HEK293 (cell line): ENCODE results near the gene CABCOCO1.
A peak's percentile ranks its signal among the peaks of the same experiment; 100 is the strongest.

Experiments
- BCL11A ChIP-seq: fragments of 450-650 bp; formaldehyde crosslinking; IDR thresholded peaks from 2 replicates; pipeline ENCODE4 v1.5.1; 2016; ENCODE audit warnings: low read depth, missing biosample characterization, missing genetic modification characterization
- BCL11B ChIP-seq: fragments of 450-650 bp; formaldehyde crosslinking; IDR thresholded peaks from 2 replicates; pipeline ENCODE4 v1.5.1; 2016; ENCODE audit warnings: low read depth, missing biosample characterization, missing genetic modification characterization
- GLIS1 ChIP-seq: fragments of 450-650 bp; formaldehyde crosslinking; IDR thresholded peaks from 2 replicates; pipeline ENCODE4 v1.5.1; 2016; ENCODE audit warnings: missing biosample characterization, missing genetic modification characterization
- GLIS2 ChIP-seq: fragments of 450-650 bp; formaldehyde crosslinking; IDR thresholded peaks from 2 replicates; pipeline ENCODE4 v1.5.1; 2016; ENCODE audit warnings: missing biosample characterization, missing genetic modification characterization
- IKZF3 ChIP-seq: fragments of 450-650 bp; IDR thresholded peaks from 2 replicates; pipeline ENCODE4 v1.5.0; 2018; ENCODE audit warnings: missing biosample characterization, mild to moderate bottlenecking, missing genetic modification characterization, moderate library complexity
- KLF16 ChIP-seq: fragments of 450-650 bp; formaldehyde crosslinking; IDR thresholded peaks from 2 replicates; pipeline ENCODE4 v1.5.1; 2017; ENCODE audit warnings: missing biosample characterization, missing genetic modification characterization
- RBAK ChIP-seq: fragments of 450-650 bp; formaldehyde crosslinking; IDR thresholded peaks from 2 replicates; pipeline ENCODE4 v1.5.1; 2016; ENCODE audit warnings: missing biosample characterization, missing genetic modification characterization
- SCRT2 ChIP-seq: fragments of 450-650 bp; formaldehyde crosslinking; IDR thresholded peaks from 2 replicates; pipeline ENCODE4 v1.5.1; 2016; ENCODE audit warnings: missing biosample characterization, missing genetic modification characterization
- SP7 ChIP-seq: fragments of 450-650 bp; formaldehyde crosslinking; IDR thresholded peaks from 2 replicates; pipeline ENCODE4 v1.5.1; 2016; ENCODE audit warnings: missing biosample characterization, missing genetic modification characterization
- ZBTB17 ChIP-seq: fragments of 450-650 bp; formaldehyde crosslinking; IDR thresholded peaks from 2 replicates; pipeline ENCODE4 v1.5.1; 2016; ENCODE audit warnings: missing biosample characterization, missing genetic modification characterization
- ZBTB21 ChIP-seq: fragments of 450-650 bp; formaldehyde crosslinking; IDR thresholded peaks from 2 replicates; pipeline ENCODE4 v1.5.1; 2017; ENCODE audit warnings: missing biosample characterization, missing genetic modification characterization
- ZBTB7A ChIP-seq: fragments of 450-650 bp; formaldehyde crosslinking; IDR thresholded peaks from 2 replicates; pipeline ENCODE4 v1.5.1; 2016; ENCODE audit warnings: low read depth, missing biosample characterization, missing genetic modification characterization
- ZFP69B ChIP-seq: fragments of 450-650 bp; formaldehyde crosslinking; IDR thresholded peaks from 2 replicates; pipeline ENCODE4 v1.5.1; 2016; ENCODE audit warnings: missing biosample characterization, missing genetic modification characterization
- ZIC2 ChIP-seq: fragments of 450-650 bp; formaldehyde crosslinking; IDR thresholded peaks from 2 replicates; pipeline ENCODE4 v1.5.1; 2016; ENCODE audit warnings: missing biosample characterization, missing genetic modification characterization
- ZNF157 ChIP-seq: fragments of 450-650 bp; formaldehyde crosslinking; IDR thresholded peaks from 2 replicates; pipeline ENCODE4 v1.5.1; 2016; ENCODE audit warnings: missing biosample characterization, missing genetic modification characterization
- ZNF2 ChIP-seq: fragments of 450-650 bp; formaldehyde crosslinking; IDR thresholded peaks from 2 replicates; pipeline ENCODE4 v1.5.1; 2016; ENCODE audit warnings: missing biosample characterization, missing genetic modification characterization
- ZNF202 ChIP-seq: fragments of 450-650 bp; formaldehyde crosslinking; IDR thresholded peaks from 2 replicates; pipeline ENCODE4 v1.5.1; 2016; ENCODE audit warnings: missing biosample characterization, missing genetic modification characterization, borderline replicate concordance
- ZNF24 ChIP-seq: fragments of 450-650 bp; formaldehyde crosslinking; IDR thresholded peaks from 2 replicates; pipeline ENCODE4 v1.5.1; 2016; ENCODE audit warnings: missing biosample characterization, missing genetic modification characterization
- ZNF248 ChIP-seq: fragments of 450-650 bp; formaldehyde crosslinking; IDR thresholded peaks from 2 replicates; pipeline ENCODE4 v1.5.1; 2017; ENCODE audit warnings: missing biosample characterization, missing genetic modification characterization
- ZNF324 ChIP-seq: fragments of 450-650 bp; formaldehyde crosslinking; IDR thresholded peaks from 2 replicates; pipeline ENCODE4 v1.5.1; 2016; ENCODE audit warnings: missing biosample characterization, missing genetic modification characterization
- ZNF391 ChIP-seq: fragments of 450-650 bp; formaldehyde crosslinking; IDR thresholded peaks from 2 replicates; pipeline ENCODE4 v1.5.1; 2016; ENCODE audit warnings: low read depth, missing biosample characterization, missing genetic modification characterization, borderline replicate concordance
- ZNF558 ChIP-seq: fragments of 450-650 bp; formaldehyde crosslinking; IDR thresholded peaks from 2 replicates; pipeline ENCODE4 v1.5.1; 2016; ENCODE audit warnings: missing biosample characterization, missing genetic modification characterization
- ZNF571 ChIP-seq: fragments of 450-650 bp; formaldehyde crosslinking; IDR thresholded peaks from 2 replicates; pipeline ENCODE4 v1.5.0; 2017; ENCODE audit warnings: missing biosample characterization, missing genetic modification characterization
- ZNF660 ChIP-seq: fragments of 450-650 bp; IDR thresholded peaks from 2 replicates; pipeline ENCODE4 v1.5.1; 2018; ENCODE audit warnings: missing biosample characterization, mild to moderate bottlenecking, missing genetic modification characterization
- ZNF707 ChIP-seq: fragments of 450-650 bp; formaldehyde crosslinking; IDR thresholded peaks from 2 replicates; pipeline ENCODE4 v1.5.1; 2016; ENCODE audit warnings: missing biosample characterization, missing genetic modification characterization
- ZNF776 ChIP-seq: fragments of 450-650 bp; formaldehyde crosslinking; IDR thresholded peaks from 2 replicates; pipeline ENCODE4 v1.5.0; 2017; ENCODE audit warnings: missing biosample characterization, missing genetic modification characterization, borderline replicate concordance
- ZNF791 ChIP-seq: fragments of 450-650 bp; formaldehyde crosslinking; IDR thresholded peaks from 2 replicates; pipeline ENCODE4 v1.5.1; 2016; ENCODE audit warnings: missing biosample characterization, missing genetic modification characterization
- ZNF843 ChIP-seq: fragments of 450-650 bp; formaldehyde crosslinking; IDR thresholded peaks from 2 replicates; pipeline ENCODE4 v1.5.1; 2016; ENCODE audit warnings: missing biosample characterization, missing genetic modification characterization
- TF ChIP-seq, protein P1 (sequence below): fragments of 450-650 bp; formaldehyde crosslinking; IDR thresholded peaks from 2 replicates; pipeline ENCODE4 v1.5.1; 2017; ENCODE audit warnings: missing biosample characterization, missing genetic modification characterization
- TF ChIP-seq, protein P2 (sequence below): fragments of 450-650 bp; formaldehyde crosslinking; IDR thresholded peaks from 2 replicates; pipeline ENCODE4 v1.5.1; 2016; ENCODE audit warnings: missing biosample characterization, missing genetic modification characterization
- TF ChIP-seq, protein P3 (sequence below): fragments of 450-650 bp; formaldehyde crosslinking; IDR thresholded peaks from 2 replicates; pipeline ENCODE4 v1.5.1; 2016; ENCODE audit warnings: missing biosample characterization, missing genetic modification characterization
- TF ChIP-seq, protein P4 (sequence below): fragments of 450-650 bp; formaldehyde crosslinking; IDR thresholded peaks from 2 replicates; pipeline ENCODE4 v1.5.1; 2016; ENCODE audit warnings: missing biosample characterization, missing genetic modification characterization
- TF ChIP-seq, protein P5 (sequence below): fragments of 450-650 bp; formaldehyde crosslinking; IDR thresholded peaks from 2 replicates; pipeline ENCODE4 v1.5.1; 2017; ENCODE audit warnings: missing biosample characterization, missing genetic modification characterization
- TF ChIP-seq, protein P6 (sequence below): fragments of 450-650 bp; formaldehyde crosslinking; IDR thresholded peaks from 2 replicates; pipeline ENCODE4 v1.5.1; 2017; ENCODE audit warnings: missing biosample characterization, missing genetic modification characterization

Gene CABCOCO1

DNA sequence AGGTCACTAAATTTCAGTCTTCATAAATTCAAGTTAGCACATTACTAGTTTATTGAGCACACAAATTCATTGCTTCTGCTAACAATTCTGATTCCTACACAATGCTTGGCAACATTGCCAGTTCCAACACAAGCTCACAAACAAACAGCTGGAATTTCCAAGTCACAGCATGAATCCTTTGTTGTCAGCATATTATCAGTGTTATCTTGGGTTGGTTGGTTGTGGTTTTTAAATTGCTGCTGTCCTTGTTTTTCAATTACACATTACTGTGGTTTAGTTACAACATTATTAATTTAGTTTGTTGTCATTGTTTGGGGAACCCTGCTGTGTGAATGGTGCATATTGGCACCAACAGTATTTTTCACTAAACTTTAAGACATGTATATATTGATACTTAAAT is 152.8 kb downstream of the CABCOCO1 start (continued):
- TF ChIP-seq GLIS1 (tag by site-specific recombination) (no peak), KLF16 (no peak), ZNF660 (tag by site-specific recombination) (no peak), ZNF571 (no peak), ZNF24 (tag by site-specific recombination) (no peak), ZBTB7A (peak; percentile 85; the same call in 1 of the 2 replicates), RBAK (tag by site-specific recombination) (no peak), ZNF776 (0 out of 2 replicates have a peak, but pooled peaks have one; percentile 50), ZNF248 (tag by site-specific recombination) (no peak), ZNF324 (tag by site-specific recombination) (no peak), BCL11B (tag by site-specific recombination) (peak; percentile 79; the same call in 1 of the 2 replicates), ZBTB17 (0 out of 2 replicates have a peak, but pooled peaks have one; percentile 18), ZNF558 (tag by site-specific recombination) (peak; percentile 81), ZNF391 (tag by site-specific recombination) (no peak), ZFP69B (no peak), ZBTB21 (peak; percentile 49; the same call in 1 of the 2 replicates), ZNF707 (tag by site-specific recombination) (no peak), ZIC2 (peak; percentile 76), ZNF843 (tag by site-specific recombination) (peak; percentile 78), ZNF202 (tag by site-specific recombination) (no peak), ZNF2 (tag by site-specific recombination) (no peak), ZNF791 (no peak), IKZF3 (tag by site-specific recombination) (peak; percentile 20; the same call in 1 of the 2 replicates), SCRT2 (tag by site-specific recombination) (no peak), ZNF157 (tag by site-specific recombination) (no peak), BCL11A (tag by site-specific recombination) (peak; percentile 36; the same call in 1 of the 2 replicates), GLIS2 (tag by site-specific recombination) (no peak), SP7 (tag by site-specific recombination) (peak; percentile 90)
- TF ChIP-seq, protein P1, sequence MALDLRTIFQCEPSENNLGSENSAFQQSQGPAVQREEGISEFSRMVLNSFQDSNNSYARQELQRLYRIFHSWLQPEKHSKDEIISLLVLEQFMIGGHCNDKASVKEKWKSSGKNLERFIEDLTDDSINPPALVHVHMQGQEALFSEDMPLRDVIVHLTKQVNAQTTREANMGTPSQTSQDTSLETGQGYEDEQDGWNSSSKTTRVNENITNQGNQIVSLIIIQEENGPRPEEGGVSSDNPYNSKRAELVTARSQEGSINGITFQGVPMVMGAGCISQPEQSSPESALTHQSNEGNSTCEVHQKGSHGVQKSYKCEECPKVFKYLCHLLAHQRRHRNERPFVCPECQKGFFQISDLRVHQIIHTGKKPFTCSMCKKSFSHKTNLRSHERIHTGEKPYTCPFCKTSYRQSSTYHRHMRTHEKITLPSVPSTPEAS (tag by site-specific recombination): no peak
- TF ChIP-seq, protein P2, sequence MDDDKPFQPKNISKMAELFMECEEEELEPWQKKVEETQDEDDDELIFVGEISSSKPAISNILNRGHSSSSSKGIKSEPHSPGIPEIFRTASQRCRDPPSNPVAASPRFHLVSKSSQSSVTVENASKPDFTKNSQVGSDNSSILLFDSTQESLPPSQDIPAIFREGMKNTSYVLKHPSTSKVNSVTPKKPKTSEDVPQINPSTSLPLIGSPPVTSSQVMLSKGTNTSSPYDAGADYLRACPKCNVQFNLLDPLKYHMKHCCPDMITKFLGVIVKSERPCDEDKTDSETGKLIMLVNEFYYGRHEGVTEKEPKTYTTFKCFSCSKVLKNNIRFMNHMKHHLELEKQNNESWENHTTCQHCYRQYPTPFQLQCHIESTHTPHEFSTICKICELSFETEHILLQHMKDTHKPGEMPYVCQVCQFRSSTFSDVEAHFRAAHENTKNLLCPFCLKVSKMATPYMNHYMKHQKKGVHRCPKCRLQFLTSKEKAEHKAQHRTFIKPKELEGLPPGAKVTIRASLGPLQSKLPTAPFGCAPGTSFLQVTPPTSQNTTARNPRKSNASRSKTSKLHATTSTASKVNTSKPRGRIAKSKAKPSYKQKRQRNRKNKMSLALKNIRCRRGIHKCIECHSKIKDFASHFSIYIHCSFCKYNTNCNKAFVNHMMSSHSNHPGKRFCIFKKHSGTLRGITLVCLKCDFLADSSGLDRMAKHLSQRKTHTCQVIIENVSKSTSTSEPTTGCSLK: no peak
- TF ChIP-seq, protein P3, sequence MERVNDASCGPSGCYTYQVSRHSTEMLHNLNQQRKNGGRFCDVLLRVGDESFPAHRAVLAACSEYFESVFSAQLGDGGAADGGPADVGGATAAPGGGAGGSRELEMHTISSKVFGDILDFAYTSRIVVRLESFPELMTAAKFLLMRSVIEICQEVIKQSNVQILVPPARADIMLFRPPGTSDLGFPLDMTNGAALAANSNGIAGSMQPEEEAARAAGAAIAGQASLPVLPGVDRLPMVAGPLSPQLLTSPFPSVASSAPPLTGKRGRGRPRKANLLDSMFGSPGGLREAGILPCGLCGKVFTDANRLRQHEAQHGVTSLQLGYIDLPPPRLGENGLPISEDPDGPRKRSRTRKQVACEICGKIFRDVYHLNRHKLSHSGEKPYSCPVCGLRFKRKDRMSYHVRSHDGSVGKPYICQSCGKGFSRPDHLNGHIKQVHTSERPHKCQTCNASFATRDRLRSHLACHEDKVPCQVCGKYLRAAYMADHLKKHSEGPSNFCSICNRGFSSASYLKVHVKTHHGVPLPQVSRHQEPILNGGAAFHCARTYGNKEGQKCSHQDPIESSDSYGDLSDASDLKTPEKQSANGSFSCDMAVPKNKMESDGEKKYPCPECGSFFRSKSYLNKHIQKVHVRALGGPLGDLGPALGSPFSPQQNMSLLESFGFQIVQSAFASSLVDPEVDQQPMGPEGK (tag by site-specific recombination): no peak
- TF ChIP-seq, protein P4, sequence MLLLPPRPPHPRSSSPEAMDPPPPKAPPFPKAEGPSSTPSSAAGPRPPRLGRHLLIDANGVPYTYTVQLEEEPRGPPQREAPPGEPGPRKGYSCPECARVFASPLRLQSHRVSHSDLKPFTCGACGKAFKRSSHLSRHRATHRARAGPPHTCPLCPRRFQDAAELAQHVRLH (tag by site-specific recombination): 0 out of 2 replicates have a peak, but pooled peaks have one; percentile 31
- TF ChIP-seq, protein P5, sequence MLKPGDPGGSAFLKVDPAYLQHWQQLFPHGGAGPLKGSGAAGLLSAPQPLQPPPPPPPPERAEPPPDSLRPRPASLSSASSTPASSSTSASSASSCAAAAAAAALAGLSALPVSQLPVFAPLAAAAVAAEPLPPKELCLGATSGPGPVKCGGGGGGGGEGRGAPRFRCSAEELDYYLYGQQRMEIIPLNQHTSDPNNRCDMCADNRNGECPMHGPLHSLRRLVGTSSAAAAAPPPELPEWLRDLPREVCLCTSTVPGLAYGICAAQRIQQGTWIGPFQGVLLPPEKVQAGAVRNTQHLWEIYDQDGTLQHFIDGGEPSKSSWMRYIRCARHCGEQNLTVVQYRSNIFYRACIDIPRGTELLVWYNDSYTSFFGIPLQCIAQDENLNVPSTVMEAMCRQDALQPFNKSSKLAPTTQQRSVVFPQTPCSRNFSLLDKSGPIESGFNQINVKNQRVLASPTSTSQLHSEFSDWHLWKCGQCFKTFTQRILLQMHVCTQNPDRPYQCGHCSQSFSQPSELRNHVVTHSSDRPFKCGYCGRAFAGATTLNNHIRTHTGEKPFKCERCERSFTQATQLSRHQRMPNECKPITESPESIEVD: peak; percentile 60
- TF ChIP-seq, protein P6, sequence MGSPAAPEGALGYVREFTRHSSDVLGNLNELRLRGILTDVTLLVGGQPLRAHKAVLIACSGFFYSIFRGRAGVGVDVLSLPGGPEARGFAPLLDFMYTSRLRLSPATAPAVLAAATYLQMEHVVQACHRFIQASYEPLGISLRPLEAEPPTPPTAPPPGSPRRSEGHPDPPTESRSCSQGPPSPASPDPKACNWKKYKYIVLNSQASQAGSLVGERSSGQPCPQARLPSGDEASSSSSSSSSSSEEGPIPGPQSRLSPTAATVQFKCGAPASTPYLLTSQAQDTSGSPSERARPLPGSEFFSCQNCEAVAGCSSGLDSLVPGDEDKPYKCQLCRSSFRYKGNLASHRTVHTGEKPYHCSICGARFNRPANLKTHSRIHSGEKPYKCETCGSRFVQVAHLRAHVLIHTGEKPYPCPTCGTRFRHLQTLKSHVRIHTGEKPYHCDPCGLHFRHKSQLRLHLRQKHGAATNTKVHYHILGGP (tag by site-specific recombination): peak; percentile 71; the same call in 1 of the 2 replicates
